Neural cell (in vitro differentiated cells): ENCODE measurements around the gene MARK3.

ENCODE experiments used
- EP300 ChIP-seq: fragments of 450-650 bp; conservative IDR thresholded peaks from 2 replicates; pipeline ENCODE4 v1.6.1; 2014; ENCODE audit warnings: antibody characterized with exemption, mild to moderate bottlenecking, moderate library complexity; ENCODE audit not compliant: poor library complexity, severe bottlenecking
- EZH2 ChIP-seq: fragments of 200-600, 300-800 bp; shearing (Covaris generic), sonication (generic); IDR thresholded peaks from 2 replicates; pipeline ENCODE4 v1.6.1; 2014; ENCODE audit warnings: antibody characterized with exemption, low read length, borderline replicate concordance, mild to moderate bottlenecking; ENCODE audit not compliant: insufficient read depth, poor library complexity, severe bottlenecking
- POLR2AphosphoS5 ChIP-seq: IDR thresholded peaks from 2 replicates; pipeline ENCODE4 v1.6.1; 2012
- RAD21 ChIP-seq: fragments of 450-650 bp; conservative IDR thresholded peaks from 2 replicates; pipeline ENCODE4 v1.6.1; 2014; ENCODE audit warnings: antibody characterized with exemption, mild to moderate bottlenecking, moderate library complexity
- SMC3 ChIP-seq: fragments of 450-650 bp; conservative IDR thresholded peaks from 2 replicates; pipeline ENCODE4 v1.6.1; 2014; ENCODE audit warnings: antibody characterized with exemption, mild to moderate bottlenecking, moderate library complexity; ENCODE audit not compliant: poor library complexity
- TF ChIP-seq, protein P1 (sequence below): fragments of 450-650 bp; IDR thresholded peaks from 2 replicates; pipeline ENCODE4 v1.5.1; 2014; ENCODE audit warnings: antibody characterized with exemption, mild to moderate bottlenecking, moderate library complexity; ENCODE audit not compliant: poor library complexity, severe bottlenecking

DNA sequence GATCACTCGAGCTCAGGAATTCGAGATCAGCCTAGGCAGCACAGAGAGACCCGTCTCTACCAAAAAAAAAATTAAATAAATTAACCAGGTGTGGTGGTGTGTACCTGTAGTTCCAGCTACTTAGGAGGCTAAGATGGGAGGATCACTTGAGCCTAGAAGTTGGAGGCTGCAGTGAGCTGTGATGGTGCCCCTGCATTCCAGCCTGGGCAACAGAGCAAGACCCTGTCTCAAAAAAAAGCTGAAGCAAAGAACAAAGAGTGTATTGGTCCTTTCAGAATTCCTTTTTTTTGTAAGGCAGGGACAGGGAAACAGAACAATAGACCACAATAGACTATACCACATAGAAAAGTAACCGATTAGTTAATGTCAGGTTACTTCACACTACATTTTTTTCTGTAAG, 47.4 kb downstream of the MARK3 start:
- TF ChIP-seq, protein P1, sequence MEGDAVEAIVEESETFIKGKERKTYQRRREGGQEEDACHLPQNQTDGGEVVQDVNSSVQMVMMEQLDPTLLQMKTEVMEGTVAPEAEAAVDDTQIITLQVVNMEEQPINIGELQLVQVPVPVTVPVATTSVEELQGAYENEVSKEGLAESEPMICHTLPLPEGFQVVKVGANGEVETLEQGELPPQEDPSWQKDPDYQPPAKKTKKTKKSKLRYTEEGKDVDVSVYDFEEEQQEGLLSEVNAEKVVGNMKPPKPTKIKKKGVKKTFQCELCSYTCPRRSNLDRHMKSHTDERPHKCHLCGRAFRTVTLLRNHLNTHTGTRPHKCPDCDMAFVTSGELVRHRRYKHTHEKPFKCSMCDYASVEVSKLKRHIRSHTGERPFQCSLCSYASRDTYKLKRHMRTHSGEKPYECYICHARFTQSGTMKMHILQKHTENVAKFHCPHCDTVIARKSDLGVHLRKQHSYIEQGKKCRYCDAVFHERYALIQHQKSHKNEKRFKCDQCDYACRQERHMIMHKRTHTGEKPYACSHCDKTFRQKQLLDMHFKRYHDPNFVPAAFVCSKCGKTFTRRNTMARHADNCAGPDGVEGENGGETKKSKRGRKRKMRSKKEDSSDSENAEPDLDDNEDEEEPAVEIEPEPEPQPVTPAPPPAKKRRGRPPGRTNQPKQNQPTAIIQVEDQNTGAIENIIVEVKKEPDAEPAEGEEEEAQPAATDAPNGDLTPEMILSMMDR: no peak
- TF ChIP-seq POLR2AphosphoS5 (no peak), EP300 (no peak), SMC3 (no peak), RAD21 (no peak), EZH2 (no peak)
